HEK293 (cell line): ENCODE data around the gene FMN1.

ENCODE experiments used
- CTCF ChIA-PET: fragments of 350-600 bp; formaldehyde crosslinking; extraction: SDS; loops from one replicate; lab custom pipeline; 2021; ENCODE audit warnings: antibody characterized with exemption; lab: Yijun Ruan, JAX
- POLR2A ChIA-PET: fragments of 300-600 bp; formaldehyde crosslinking; extraction: SDS; loops from one replicate; lab custom pipeline; 2020; ENCODE audit warnings: antibody characterized with exemption, inconsistent platforms; lab: Yijun Ruan, JAX
- H3K27ac ChIP-seq: fragments of 200-500 bp; sonication (Bioruptor generic); 2 replicates; pipeline ENCODE4 v1.5.1; 2014; ENCODE audit warnings: low read depth, low read length, control low read depth, inconsistent platforms; ENCODE audit errors: extremely low read depth
- H3K36me3 ChIP-seq, 2 experiments: fragments of 200-500 bp in 1 of 2; sonication (Bioruptor generic) in 1 of 2; 1 replicate in 1 of 2; 2 replicates in 1 of 2; pipeline ENCODE4 v1.5.1; 2014 to 2017; ENCODE audit warnings: inconsistent platforms in 2 of 2, low read length in 2 of 2; ENCODE audit not compliant: control insufficient read depth in 2 of 2, insufficient read depth in 1 of 2
- H3K4me1 ChIP-seq: fragments of 200-500 bp; sonication (Bioruptor generic); 2 replicates; pipeline ENCODE4 v1.5.1; 2014; ENCODE audit warnings: mild to moderate bottlenecking, low read length, inconsistent platforms; ENCODE audit not compliant: control insufficient read depth, insufficient read depth
- H3K4me3 ChIP-seq: 2 replicates; pipeline ENCODE4 v1.5.1; 2011; ENCODE audit warnings: low read depth, mild to moderate bottlenecking, control low read depth, low read length, moderate library complexity
- H3K9me3 ChIP-seq: fragments of 200-500 bp; sonication (Bioruptor generic); 2 replicates; pipeline ENCODE4 v1.5.1; 2014; ENCODE audit warnings: low read depth, low read length, inconsistent platforms; ENCODE audit not compliant: control insufficient read depth, insufficient read depth
- GLI4 ChIP-seq: fragments of 450-650 bp; formaldehyde crosslinking; IDR thresholded peaks from 2 replicates; pipeline ENCODE4 v1.5.1; 2016; ENCODE audit warnings: missing biosample characterization, missing genetic modification characterization
- ZBTB26 ChIP-seq: fragments of 450-650 bp; formaldehyde crosslinking; optimal IDR thresholded peaks from 2 replicates; pipeline ENCODE3; 2016; ENCODE audit warnings: missing biosample characterization, mild to moderate bottlenecking, missing genetic modification characterization
- ZEB2 ChIP-seq: fragments of 450-650 bp; formaldehyde crosslinking; IDR thresholded peaks from 2 replicates; pipeline ENCODE4 v1.5.1; 2016; ENCODE audit warnings: missing biosample characterization, missing genetic modification characterization
- ZNF121 ChIP-seq: fragments of 450-650 bp; formaldehyde crosslinking; IDR thresholded peaks from 2 replicates; pipeline ENCODE4 v1.5.1; 2016; ENCODE audit warnings: missing biosample characterization, missing genetic modification characterization
- ZNF175 ChIP-seq: fragments of 450-650 bp; formaldehyde crosslinking; IDR thresholded peaks from 2 replicates; pipeline ENCODE4 v1.5.1; 2016; ENCODE audit warnings: missing biosample characterization, missing genetic modification characterization
- ZNF19 ChIP-seq: fragments of 450-650 bp; formaldehyde crosslinking; IDR thresholded peaks from 2 replicates; pipeline ENCODE4; 2016; ENCODE audit warnings: missing biosample characterization, missing genetic modification characterization, low read depth
- ZNF211 ChIP-seq: fragments of 450-650 bp; formaldehyde crosslinking; IDR thresholded peaks from 2 replicates; pipeline ENCODE4 v1.5.1; 2016; ENCODE audit warnings: low read depth, missing biosample characterization, missing genetic modification characterization
- ZNF280C ChIP-seq: fragments of 450-650 bp; formaldehyde crosslinking; IDR thresholded peaks from 2 replicates; pipeline ENCODE4 v1.5.1; 2016; ENCODE audit warnings: missing biosample characterization, missing genetic modification characterization
- ZNF366 ChIP-seq: fragments of 450-650 bp; formaldehyde crosslinking; conservative IDR thresholded peaks from 2 replicates; pipeline ENCODE4 v1.5.1; 2016; ENCODE audit warnings: missing biosample characterization, missing genetic modification characterization
- ZNF37A ChIP-seq: fragments of 450-650 bp; IDR thresholded peaks from 2 replicates; pipeline ENCODE4 v1.5.1; 2018; ENCODE audit warnings: missing biosample characterization, missing genetic modification characterization
- ZNF558 ChIP-seq: fragments of 450-650 bp; formaldehyde crosslinking; IDR thresholded peaks from 2 replicates; pipeline ENCODE4 v1.5.1; 2016; ENCODE audit warnings: missing biosample characterization, missing genetic modification characterization
- ZNF560 ChIP-seq: fragments of 450-650 bp; formaldehyde crosslinking; IDR thresholded peaks from 2 replicates; pipeline ENCODE4 v1.5.1; 2017; ENCODE audit warnings: missing biosample characterization, missing genetic modification characterization, borderline replicate concordance
- ZNF571 ChIP-seq: fragments of 450-650 bp; formaldehyde crosslinking; IDR thresholded peaks from 2 replicates; pipeline ENCODE4 v1.5.0; 2017; ENCODE audit warnings: missing biosample characterization, missing genetic modification characterization
- ZNF624 ChIP-seq: fragments of 450-650 bp; formaldehyde crosslinking; IDR thresholded peaks from 2 replicates; pipeline ENCODE4 v1.5.1; 2017; ENCODE audit warnings: missing biosample characterization, missing genetic modification characterization
- ZNF629 ChIP-seq: fragments of 450-650 bp; formaldehyde crosslinking; IDR thresholded peaks from 2 replicates; pipeline ENCODE4 v1.5.1; 2017; ENCODE audit warnings: missing biosample characterization, missing genetic modification characterization
- ZNF837 ChIP-seq: fragments of 450-650 bp; formaldehyde crosslinking; IDR thresholded peaks from 2 replicates; pipeline ENCODE4 v1.5.1; 2016; ENCODE audit warnings: missing biosample characterization, missing genetic modification characterization
- TF ChIP-seq, protein P1 (sequence below): fragments of 450-650 bp; formaldehyde crosslinking; IDR thresholded peaks from 2 replicates; pipeline ENCODE4 v1.5.1; 2016; ENCODE audit warnings: missing biosample characterization, missing genetic modification characterization
- TF ChIP-seq, protein P2 (sequence below): fragments of 450-650 bp; formaldehyde crosslinking; IDR thresholded peaks from 2 replicates; pipeline ENCODE4 v1.5.1; 2016; ENCODE audit warnings: missing biosample characterization, missing genetic modification characterization, borderline replicate concordance

Gene FMN1

GRCh38 chr15:33066584-33066983 lies 127.9 kb downstream of the FMN1 start:
- ChIA-PET POLR2A (no interaction called here), CTCF (no interaction called here)
- Histone ChIP-seq H3K9me3 (no peaks in the 10 kb centered on the region), H3K36me3 (no peaks in the 10 kb centered on the region), H3K27ac (no peak overlapping the region), H3K4me1 (0 out of 2 replicates have a peak, but pooled peaks cover 4% of the 10 kb centered on the region), H3K4me3 (no peak overlapping the region)
- no peak for TF ChIP-seq ZNF175 (tag by site-specific recombination)
- TF ChIP-seq ZEB2 (tag by site-specific recombination) = no peak
- no peak for TF ChIP-seq ZNF121
- TF ChIP-seq ZNF837 (tag by site-specific recombination) = no peak
- TF ChIP-seq, protein P1, sequence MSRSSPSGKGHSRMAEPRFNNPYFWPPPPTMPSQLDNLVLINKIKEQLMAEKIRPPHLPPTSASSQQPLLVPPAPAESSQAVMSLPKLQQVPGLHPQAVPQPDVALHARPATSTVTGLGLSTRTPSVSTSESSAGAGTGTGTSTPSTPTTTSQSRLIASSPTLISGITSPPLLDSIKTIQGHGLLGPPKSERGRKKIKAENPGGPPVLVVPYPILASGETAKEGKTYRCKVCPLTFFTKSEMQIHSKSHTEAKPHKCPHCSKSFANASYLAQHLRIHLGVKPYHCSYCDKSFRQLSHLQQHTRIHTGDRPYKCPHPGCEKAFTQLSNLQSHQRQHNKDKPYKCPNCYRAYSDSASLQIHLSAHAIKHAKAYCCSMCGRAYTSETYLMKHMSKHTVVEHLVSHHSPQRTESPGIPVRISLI (tag by site-specific recombination) = no peak
- TF ChIP-seq ZBTB26 (tag by site-specific recombination) = no peak
- TF ChIP-seq ZNF560 (tag by site-specific recombination) = no peak
- no peak for TF ChIP-seq ZNF280C (tag by site-specific recombination)
- TF ChIP-seq GLI4 (tag by site-specific recombination) = no peak
- TF ChIP-seq ZNF366 (tag by site-specific recombination) = no peak
- TF ChIP-seq ZNF37A (tag by site-specific recombination) = no peak
- TF ChIP-seq, protein P2, sequence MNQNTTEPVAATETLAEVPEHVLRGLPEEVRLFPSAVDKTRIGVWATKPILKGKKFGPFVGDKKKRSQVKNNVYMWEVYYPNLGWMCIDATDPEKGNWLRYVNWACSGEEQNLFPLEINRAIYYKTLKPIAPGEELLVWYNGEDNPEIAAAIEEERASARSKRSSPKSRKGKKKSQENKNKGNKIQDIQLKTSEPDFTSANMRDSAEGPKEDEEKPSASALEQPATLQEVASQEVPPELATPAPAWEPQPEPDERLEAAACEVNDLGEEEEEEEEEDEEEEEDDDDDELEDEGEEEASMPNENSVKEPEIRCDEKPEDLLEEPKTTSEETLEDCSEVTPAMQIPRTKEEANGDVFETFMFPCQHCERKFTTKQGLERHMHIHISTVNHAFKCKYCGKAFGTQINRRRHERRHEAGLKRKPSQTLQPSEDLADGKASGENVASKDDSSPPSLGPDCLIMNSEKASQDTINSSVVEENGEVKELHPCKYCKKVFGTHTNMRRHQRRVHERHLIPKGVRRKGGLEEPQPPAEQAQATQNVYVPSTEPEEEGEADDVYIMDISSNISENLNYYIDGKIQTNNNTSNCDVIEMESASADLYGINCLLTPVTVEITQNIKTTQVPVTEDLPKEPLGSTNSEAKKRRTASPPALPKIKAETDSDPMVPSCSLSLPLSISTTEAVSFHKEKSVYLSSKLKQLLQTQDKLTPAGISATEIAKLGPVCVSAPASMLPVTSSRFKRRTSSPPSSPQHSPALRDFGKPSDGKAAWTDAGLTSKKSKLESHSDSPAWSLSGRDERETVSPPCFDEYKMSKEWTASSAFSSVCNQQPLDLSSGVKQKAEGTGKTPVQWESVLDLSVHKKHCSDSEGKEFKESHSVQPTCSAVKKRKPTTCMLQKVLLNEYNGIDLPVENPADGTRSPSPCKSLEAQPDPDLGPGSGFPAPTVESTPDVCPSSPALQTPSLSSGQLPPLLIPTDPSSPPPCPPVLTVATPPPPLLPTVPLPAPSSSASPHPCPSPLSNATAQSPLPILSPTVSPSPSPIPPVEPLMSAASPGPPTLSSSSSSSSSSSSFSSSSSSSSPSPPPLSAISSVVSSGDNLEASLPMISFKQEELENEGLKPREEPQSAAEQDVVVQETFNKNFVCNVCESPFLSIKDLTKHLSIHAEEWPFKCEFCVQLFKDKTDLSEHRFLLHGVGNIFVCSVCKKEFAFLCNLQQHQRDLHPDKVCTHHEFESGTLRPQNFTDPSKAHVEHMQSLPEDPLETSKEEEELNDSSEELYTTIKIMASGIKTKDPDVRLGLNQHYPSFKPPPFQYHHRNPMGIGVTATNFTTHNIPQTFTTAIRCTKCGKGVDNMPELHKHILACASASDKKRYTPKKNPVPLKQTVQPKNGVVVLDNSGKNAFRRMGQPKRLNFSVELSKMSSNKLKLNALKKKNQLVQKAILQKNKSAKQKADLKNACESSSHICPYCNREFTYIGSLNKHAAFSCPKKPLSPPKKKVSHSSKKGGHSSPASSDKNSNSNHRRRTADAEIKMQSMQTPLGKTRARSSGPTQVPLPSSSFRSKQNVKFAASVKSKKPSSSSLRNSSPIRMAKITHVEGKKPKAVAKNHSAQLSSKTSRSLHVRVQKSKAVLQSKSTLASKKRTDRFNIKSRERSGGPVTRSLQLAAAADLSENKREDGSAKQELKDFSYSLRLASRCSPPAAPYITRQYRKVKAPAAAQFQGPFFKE (tag by site-specific recombination) = no peak
- TF ChIP-seq ZNF629 (tag by site-specific recombination) = no peak
- no peak for TF ChIP-seq ZNF19 (tag by site-specific recombination)
- no peak for TF ChIP-seq ZNF624 (tag by site-specific recombination)
- no peak for TF ChIP-seq ZNF558 (tag by site-specific recombination)
- TF ChIP-seq ZNF211 (tag by site-specific recombination) = no peak
- TF ChIP-seq ZNF571 (tag by site-specific recombination) = no peak
